GM18868 (cell line): ENCODE results near the gene SDSL.

Experiments
- ATAC-seq: cut with Tn5 transposase; IDR thresholded peaks from one replicate; pipeline ENCODE4 v1.9.1; 2021; ENCODE audit warnings: mild to moderate bottlenecking, moderate library complexity; ENCODE audit not compliant: unreplicated experiment

SDSL gene

GRCh38 chr12:113479216-113479589 lies 57.0 kb downstream of the SDSL start:
- no peak for ATAC-seq

- ATAC-seq = no peak
Measured at GRCh38 chr12:113479590-113480335, 57.6 kb downstream of the SDSL start.

DNA sequence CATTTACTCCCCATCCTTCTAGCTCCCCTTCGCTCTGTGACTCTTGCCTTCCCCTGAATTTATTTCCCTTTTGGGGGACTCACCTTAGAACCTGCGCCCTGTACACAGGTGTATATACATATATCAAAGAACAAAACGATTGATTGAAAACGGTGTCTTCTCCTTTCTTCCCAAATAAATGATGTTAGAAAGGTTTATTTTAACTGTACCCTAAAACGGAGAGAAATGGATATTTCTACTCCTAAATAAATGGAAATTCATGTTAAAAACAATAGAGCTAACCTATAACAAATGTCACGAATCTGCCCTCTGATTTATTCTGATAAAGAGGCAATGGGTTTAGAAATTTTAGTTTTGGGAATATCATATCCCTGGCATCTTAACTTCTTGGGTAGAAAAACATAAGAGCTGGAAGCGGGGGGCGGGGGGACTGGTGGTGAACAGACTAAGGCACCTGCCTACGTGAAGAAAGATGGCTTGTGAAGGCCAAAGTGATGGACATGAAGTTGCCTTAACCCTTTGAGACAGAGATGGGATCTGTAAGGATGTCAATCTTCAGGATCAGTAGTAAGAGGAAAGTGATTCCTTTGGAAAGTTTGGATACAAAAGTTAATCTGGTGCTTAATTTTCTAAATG lies 58.3 kb downstream of the SDSL start:
- no peak for ATAC-seq

DNA sequence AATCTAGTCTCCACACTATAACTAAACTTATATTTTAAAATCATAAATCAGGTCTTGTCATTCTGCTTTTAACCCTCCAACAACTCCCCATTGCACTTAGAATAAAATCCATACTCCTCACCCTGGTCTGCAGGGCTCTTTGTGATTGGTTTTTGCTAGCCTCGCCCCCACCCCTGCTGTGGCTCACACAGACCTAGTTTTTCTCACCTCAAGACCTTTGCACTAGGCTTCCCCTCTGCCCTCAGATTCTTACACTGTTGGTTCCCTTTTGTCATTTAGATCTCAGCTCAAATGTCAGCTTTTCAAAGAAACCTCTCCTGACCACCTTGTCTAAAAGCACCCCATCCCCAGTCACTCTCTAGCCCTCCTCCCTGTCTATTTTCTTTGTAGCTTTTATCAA lies 60.2 kb downstream of the SDSL start:
- no peak for ATAC-seq

- no peak for ATAC-seq
Measured at GRCh38 chr12:113485330-113485729, 63.1 kb downstream of the SDSL start.

DNA sequence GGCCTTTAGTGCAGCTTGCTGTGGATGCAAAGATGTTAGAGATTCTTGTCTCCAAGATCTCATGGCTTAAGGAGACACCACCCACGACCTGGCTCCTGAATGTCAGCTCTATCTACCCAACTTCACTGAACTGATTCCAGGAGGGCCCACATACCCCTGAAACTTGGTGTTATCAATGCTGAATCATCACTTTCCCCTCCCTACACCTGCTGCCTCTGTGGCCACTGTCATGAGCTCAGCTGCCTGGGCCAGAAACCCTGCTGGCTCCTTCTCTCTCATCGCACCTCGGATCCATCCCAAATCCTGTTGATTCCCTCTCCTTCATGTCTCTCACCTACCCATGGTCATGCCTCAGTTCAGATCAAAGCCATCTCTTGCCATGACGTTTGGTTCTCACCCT lies 64.5 kb downstream of the SDSL start:
- no peak for ATAC-seq
